ENCODE data around the gene FGFR1OP2.

FGFR1OP2 gene

DNA sequence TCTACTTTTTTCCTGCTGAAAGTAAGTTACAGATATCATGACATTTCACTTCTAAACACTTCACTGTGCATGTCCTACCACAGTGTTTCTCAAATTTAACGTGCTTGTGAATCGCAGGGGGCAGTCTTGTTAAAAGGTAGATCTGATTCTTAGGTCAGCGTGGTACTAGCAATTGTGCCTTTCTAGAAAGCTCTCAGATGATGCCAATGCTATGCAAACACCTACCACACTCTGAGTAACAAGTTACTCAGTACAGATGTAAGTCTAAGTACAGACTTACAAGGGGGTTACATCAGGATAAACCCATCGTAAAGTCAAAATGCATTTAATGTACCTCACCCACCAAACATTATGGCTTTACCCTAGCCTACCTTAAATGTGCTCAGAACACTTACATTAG is 53.6 kb downstream of the FGFR1OP2 start:
- Histone ChIP-seq H3K9me3 (ENCODE audit: control insufficient read depth, insufficient read depth, low read depth, low read length) (no peaks in the 10 kb centered on the region), H3K4me3 (ENCODE audit: low read depth, low read length) (no peak overlapping the region), H3K36me3 (ENCODE audit: control insufficient read depth in 2 of 2, insufficient read depth in 1 of 2, low read length in 2 of 2) (peaks cover 24 to 66% of the 10 kb centered on the region in 2 experiments), H3K27ac (ENCODE audit: extremely low read depth, low read depth, low read length) (no peak overlapping the region), H3K4me1 (ENCODE audit: control insufficient read depth, insufficient read depth, low read length) (peaks cover 4% of the 10 kb centered on the region; the same call in 1 of the 2 replicates)
- POLR2A ChIA-PET, result no interaction called here
- TF ChIP-seq ZBTB1 (tag by site-specific recombination; IDR thresholded peaks at IDR 0.05) (no peak), ATF2 (tag by site-specific recombination; IDR thresholded peaks at IDR 0.05; ENCODE audit: low read depth) (peak; percentile 4; the same call in 1 of the 2 replicates)
- CTCF ChIA-PET, result interaction anchor here (1.3 kb wide), 1 partner anchor 314 kb away, joined by 6 read pairs; no protein-coding TSS in a partner anchor

GRCh38 chr12:26994109-26994508 is 55.8 kb downstream of the FGFR1OP2 start:
- Histone ChIP-seq H3K27ac (ENCODE audit: extremely low read depth, low read depth, low read length) (no peak overlapping the region), H3K9me3 (ENCODE audit: control insufficient read depth, insufficient read depth, low read depth, low read length) (no peaks in the 10 kb centered on the region), H3K4me1 (ENCODE audit: control insufficient read depth, insufficient read depth, low read length) (no peaks in the 10 kb centered on the region), H3K4me3 (ENCODE audit: low read depth, low read length) (no peak overlapping the region), H3K36me3 (ENCODE audit: control insufficient read depth in 2 of 2, insufficient read depth in 1 of 2, low read length in 2 of 2) (peaks cover 32 to 69% of the 10 kb centered on the region in 2 experiments)
- 0 out of 2 replicates have a peak, but pooled peaks have one; percentile 20 for TF ChIP-seq TSHZ1 (tag by site-specific recombination; IDR thresholded peaks at IDR 0.05; ENCODE audit: borderline replicate concordance)
- TF ChIP-seq ZNF501 (tag by site-specific recombination; IDR thresholded peaks at IDR 0.05), result no peak
- TF ChIP-seq ZNF175 (tag by site-specific recombination; IDR thresholded peaks at IDR 0.05), result no peak
- TF ChIP-seq ZNF366 (tag by site-specific recombination; conservative IDR thresholded peaks at IDR 0.05), result peak; percentile 45; the same call in 1 of the 2 replicates
- TF ChIP-seq ZBTB17 (tag by site-specific recombination; IDR thresholded peaks at IDR 0.05), result peak; percentile 30; the same call in 1 of the 2 replicates
- no peak for TF ChIP-seq ZNF521 (tag by site-specific recombination; IDR thresholded peaks at IDR 0.05)
- peak; percentile 41; the same call in 1 of the 2 replicates for TF ChIP-seq KLF16 (tag by site-specific recombination; IDR thresholded peaks at IDR 0.05)
- TF ChIP-seq PRDM4 (tag by site-specific recombination; IDR thresholded peaks at IDR 0.05), result peak; percentile 21; the same call in 1 of the 2 replicates
- TF ChIP-seq, protein P1, sequence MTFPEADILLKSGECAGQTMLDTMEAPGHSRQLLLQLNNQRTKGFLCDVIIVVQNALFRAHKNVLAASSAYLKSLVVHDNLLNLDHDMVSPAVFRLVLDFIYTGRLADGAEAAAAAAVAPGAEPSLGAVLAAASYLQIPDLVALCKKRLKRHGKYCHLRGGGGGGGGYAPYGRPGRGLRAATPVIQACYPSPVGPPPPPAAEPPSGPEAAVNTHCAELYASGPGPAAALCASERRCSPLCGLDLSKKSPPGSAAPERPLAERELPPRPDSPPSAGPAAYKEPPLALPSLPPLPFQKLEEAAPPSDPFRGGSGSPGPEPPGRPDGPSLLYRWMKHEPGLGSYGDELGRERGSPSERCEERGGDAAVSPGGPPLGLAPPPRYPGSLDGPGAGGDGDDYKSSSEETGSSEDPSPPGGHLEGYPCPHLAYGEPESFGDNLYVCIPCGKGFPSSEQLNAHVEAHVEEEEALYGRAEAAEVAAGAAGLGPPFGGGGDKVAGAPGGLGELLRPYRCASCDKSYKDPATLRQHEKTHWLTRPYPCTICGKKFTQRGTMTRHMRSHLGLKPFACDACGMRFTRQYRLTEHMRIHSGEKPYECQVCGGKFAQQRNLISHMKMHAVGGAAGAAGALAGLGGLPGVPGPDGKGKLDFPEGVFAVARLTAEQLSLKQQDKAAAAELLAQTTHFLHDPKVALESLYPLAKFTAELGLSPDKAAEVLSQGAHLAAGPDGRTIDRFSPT (tag by site-specific recombination; IDR thresholded peaks at IDR 0.05), result peak; percentile 73
- no peak for TF ChIP-seq ZNF26 (tag by site-specific recombination; IDR thresholded peaks at IDR 0.05)
- TF ChIP-seq BCL11A (tag by site-specific recombination; IDR thresholded peaks at IDR 0.05; ENCODE audit: low read depth), result peak; percentile 24; the same call in 1 of the 2 replicates
- TF ChIP-seq ZNF629 (tag by site-specific recombination; IDR thresholded peaks at IDR 0.05), result peak; percentile 46; the same call in 1 of the 2 replicates
- TF ChIP-seq ATF2 (tag by site-specific recombination; IDR thresholded peaks at IDR 0.05; ENCODE audit: low read depth), result peak; percentile 87
- TF ChIP-seq PRDM6 (tag by site-specific recombination; IDR thresholded peaks at IDR 0.05), result peak; percentile 84
- no peak for TF ChIP-seq ZNF10 (tag by site-specific recombination; IDR thresholded peaks at IDR 0.05)
- peak; percentile 75 for TF ChIP-seq ZEB2 (tag by site-specific recombination; IDR thresholded peaks at IDR 0.05)
- TF ChIP-seq FEZF1 (tag by site-specific recombination; IDR thresholded peaks at IDR 0.05), result peak; percentile 48
- peak; percentile 66 for TF ChIP-seq ZNF335 (tag by site-specific recombination; conservative IDR thresholded peaks at IDR 0.05)
- ChIA-PET CTCF (interaction anchor here (0.6 to 1.7 kb wide), 3 partner anchors 9 to 185 kb away, joined by 3 to 4 read pairs (median 4); no protein-coding TSS in a partner anchor), POLR2A (no interaction called here)
